Activated CD4-positive, alpha-beta T cell treated with anti-CD3 and anti-CD28 coated beads, Interleukin-2, amount 50 U/mL, for 24 hours (primary cell): ENCODE measurements around the gene CRIM1.

ENCODE experiments used
- DNase-seq, 2 donors: peaks; one replicate each; pipeline ENCODE4 v3.0.0-alpha.2; 2020; ENCODE audit warnings: low read depth in 1 of 2, low spot score in 1 of 2

Gene CRIM1

DNA sequence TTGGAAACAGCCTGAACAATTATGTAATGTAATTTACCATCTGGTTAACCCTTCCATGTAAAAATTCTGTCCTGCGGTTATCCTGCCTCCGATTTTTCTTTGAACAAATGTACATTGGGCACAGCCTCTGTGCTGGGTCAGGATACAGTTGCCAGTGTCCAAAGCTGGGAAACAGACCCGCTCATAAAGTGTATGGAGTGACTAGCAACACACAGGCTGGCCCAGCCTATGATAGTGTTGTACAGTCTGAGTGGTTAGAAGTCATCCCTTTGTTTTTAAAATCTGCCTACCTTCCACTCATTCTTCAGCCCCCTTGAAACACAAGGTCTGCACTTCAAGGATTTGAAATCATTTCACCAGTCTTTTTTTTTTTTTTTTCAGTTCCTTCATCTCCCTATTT lies 192.3 kb downstream of the CRIM1 start:
- DNase-seq = no peak

DNA sequence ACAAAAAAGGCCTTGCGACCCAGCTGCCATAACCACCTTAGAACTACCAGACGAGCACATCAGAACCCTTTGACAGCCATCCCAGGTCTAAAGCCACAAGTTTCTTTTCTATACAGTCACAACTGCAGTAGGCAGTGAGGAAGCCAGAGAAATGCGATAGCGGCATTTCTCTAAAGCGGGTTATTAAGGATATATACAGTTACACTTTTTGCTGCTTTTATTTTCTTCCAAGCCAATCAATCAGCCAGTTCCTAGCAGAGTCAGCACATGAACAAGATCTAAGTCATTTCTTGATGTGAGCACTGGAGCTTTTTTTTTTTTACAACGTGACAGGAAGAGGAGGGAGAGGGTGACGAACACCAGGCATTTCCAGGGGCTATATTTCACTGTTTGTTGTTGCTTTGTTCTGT lies 193.6 kb downstream of the CRIM1 start:
- DNase-seq = no peak

DNA sequence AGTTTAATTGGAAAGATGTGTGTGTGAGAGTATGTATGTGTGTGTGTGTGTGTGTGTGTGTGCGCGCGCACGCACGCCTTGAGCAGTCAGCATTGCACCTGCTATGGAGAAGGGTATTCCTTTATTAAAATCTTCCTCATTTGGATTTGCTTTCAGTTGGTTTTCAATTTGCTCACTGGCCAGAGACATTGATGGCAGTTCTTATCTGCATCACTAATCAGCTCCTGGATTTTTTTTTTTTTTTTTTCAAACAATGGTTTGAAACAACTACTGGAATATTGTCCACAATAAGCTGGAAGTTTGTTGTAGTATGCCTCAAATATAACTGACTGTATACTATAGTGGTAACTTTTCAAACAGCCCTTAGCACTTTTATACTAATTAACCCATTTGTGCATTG lies 194.4 kb downstream of the CRIM1 start:
- no peak for DNase-seq

DNA sequence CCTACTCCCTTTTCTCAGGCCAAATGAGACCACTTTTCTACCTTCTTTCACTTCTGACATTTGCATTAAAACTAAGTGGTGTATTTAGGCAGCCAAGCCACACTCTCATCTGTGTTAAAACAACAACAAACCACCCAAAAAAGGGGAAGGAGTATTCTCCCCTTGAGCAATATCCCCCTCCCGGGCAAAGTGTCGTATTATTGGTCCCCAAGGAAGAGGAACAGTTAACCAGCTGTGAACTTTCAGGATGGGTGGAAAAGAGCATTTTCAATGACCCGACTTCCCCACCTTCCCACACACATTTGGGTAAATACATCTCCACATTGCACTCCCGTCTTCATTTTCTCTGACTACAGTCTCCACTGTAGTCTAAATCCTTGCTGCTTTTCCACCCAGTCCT lies 198.1 kb downstream of the CRIM1 start:
- DNase-seq = no peak

DNA sequence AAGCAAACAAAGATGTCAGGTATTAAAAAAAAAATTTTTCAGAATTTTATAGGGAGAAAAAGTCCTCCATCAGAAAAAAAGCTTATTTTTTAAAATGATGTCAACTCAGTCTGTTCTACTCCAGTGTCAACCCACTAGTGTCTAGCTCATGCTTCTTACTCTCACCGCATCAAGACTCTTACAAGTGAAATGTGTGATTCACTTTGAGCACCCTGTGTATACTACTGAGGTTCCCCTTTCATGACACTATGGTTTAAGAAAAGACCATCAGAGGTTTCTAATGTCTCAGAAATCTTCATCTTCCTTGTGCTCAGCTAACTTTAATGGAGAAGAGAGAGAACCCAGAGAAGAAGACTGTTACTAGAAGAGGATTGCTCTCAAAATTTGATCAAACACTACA lies 199.0 kb downstream of the CRIM1 start:
- no peak for DNase-seq

DNA sequence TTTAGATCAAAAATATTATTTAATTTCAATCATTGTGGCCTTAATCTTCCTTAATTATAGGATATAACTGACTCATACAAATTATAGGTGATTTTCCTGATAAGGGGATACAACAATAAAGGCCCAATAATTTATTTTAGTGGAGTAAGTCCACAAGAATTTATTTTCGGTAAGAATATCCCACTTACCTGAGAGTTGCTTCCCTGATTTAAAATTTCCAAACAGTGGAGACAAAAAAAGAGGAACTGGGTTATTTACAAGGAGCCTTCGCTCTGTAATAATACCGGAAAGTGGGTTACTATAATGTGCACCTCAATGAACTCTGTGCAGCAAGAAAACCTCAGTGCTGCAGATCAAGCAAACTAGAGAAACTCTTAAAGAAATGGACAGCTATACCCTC lies 200.2 kb downstream of the CRIM1 start:
- DNase-seq = no peak

DNA sequence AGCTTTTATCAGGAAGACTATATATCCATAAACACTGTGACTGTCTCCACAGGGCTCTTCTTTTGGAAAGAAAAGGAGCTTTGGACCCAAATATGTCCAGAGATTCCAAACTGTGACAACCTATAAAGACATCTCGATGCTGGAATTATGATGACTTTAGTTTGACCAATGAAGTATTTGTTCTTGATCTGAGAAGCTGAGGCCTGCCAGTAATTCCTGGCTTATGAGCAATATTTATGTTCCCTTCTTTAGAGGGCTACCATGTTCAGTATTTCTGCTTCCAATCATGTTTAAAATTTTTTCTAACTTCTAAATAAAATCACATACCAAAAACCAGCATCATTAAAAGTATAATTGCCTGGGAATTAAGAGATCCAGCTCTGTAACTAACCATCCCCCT lies 201.3 kb downstream of the CRIM1 start:
- no peak for DNase-seq

DNA sequence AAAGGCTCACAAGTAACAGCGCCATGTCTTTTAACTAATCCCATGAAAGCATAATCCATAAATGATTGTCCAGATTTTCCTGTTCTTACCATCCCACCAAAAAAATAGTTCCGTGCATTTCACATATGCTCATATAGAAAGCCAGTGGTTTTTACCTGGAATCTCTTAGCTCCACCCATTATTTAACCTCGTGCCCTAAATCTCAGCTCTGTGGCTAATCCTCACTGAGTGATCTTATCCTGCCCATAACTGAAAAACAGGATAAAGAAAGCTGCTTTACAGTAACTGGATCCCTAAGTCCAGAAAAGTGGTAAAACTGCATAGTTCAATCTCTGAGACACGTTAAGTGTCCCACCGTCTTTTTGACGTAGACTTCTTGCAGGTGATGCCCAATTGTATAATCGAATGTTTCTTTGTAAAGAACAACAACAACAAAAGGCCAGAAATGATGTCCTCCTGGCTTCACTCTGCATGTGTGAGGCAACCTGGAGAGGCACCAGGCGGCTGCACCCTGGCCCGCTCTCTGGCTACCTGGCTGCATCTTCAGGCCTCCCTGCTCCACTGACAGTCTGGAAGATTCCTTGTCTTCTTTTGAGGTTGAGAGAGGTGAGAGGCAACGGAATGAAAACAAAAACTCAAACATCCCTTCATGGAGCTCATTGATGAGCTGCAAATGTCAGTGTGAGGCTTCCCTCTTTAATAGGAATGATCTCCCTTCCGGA lies 203.8 kb downstream of the CRIM1 start:
- DNase-seq = no peak

DNA sequence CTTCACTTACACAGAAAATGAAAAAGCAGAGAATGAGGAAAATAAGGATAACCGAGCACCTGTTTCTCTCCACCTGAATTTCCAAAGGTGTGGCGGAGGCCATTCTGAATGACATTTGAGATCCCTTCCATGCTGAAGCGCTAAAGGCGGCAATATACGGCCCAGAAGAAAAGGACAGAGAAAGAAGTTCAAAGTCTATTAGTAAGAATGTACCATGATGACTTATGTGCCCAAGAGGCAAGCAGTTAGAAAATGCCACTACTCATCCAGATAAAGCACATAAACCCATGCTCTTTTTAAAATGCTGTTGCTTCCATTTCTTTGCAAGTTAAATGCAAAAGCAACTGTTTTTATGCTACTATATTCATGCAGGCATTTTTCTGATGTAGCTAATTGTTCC lies 205.1 kb downstream of the CRIM1 start:
- no peak for DNase-seq

DNA sequence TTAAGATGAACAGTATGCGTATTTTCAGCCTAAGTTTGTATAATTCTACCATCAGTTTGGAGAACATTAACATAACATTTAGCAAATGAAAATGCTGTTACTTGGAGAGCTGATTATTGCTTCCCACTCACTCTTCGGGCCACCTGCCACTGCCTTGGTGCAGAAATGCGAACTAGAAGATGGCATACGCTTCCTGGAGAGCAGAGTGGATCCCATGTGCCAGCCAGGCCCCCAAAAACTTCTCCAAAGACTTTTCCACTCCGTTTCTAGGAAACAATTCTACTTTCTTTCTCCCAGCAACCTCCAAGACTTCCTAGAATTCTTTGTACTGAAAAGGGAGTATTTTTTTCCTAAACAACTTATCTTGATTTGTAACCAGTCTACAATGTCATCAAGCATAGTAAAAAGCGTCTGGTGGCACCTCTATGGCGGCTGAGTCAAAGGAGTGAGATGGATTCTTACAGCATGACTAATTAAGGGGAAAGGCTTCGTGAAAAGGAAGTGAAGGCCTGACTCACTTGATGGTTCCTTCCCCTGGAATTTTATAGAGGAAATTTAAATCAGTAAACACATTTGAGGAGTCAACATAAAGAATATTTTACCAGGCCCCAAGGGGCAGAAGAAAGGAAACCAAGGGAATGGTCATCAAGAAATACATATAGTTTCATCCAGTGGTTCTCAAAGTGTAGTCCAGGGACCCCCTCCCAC lies 205.8 kb downstream of the CRIM1 start:
- no peak for DNase-seq

DNA sequence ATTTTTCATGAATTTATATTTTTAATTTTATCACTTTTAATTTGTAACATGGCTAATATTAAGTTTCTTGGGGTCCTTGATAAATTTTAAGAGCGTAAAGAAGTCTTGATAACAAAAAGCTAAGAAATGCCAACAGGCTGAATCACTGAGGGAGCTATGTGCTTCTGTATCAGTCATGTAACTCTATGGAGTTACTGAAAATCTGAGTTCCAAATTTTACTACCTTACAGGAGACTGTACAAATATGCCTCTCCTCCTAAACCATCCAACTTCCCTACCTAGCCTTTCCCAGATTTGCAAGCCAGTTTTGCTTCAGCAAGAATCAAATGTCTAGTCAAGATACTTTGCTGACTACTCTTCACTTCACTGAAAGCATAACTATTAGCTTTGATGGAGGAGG lies 206.7 kb downstream of the CRIM1 start:
- DNase-seq = no peak

DNA sequence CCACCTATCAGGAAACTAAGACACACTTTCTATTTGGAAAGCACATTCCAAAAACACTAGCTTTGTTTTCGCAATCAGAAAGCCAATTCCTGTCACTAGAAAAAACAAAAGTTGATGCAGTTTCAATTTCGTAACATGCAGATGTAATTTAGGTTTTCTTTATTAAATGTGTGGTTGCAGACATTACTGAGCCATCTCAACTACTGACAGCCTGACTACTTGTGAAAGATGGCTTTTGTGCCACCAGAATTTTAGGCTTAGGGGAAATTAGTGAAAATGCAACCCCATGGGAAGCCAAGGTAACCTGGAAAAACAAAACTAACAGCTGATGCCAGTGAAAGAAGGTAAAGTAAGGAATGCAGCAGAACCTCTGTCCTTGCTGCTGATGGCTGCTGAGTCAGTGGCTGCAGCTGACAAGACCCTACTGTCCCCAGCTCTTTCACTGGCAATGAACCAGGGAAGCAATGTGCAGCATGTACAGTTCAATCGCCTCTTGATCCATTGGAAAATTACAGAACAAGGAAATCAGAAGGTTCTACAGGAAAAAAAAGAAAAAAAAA lies 207.5 kb downstream of the CRIM1 start:
- DNase-seq = no peak

DNA sequence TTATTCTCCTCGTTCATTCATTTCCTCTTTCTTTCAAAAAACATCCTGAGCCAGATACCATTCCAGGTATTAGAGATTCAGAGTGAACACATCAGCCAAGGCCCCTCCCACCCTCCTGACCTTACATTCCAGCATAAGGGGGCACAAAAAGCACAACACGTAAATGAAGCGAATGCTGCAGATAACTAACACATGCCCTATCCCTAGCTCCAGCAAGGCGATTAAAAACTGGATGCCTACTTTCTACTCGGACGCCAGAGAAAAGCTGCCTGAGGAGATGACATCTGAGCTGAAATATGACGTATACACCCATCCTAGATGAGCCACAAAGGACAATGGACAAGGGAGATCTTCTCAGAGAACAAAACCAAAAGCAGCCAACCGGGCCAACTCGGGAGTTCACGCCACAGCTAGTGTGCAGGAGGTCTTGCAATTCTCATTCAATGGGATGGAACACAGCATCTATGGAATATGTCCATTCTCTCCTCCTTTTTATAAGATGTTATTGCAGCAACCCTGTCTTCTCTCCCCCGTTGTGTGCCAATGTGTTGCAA lies 208.9 kb downstream of the CRIM1 start:
- no peak for DNase-seq

DNA sequence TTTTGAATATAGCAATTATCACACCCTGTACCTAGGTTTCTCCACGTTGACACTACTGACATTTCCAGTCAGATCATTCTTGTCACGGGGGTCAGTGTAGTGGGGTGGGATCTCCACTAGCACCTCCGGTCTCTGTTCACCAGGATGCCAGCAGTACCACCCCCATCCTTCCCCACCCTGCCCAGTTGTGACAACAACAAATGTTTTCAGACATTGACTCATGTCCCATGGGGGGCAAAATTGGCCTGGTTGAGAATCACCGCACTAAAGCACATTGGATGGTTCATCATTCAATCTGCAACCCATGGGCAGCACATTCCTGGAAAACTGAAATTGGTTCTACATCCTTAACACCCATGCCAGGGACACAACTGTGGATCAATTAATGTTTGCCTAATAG lies 210.1 kb downstream of the CRIM1 start:
- no peak for DNase-seq

DNA sequence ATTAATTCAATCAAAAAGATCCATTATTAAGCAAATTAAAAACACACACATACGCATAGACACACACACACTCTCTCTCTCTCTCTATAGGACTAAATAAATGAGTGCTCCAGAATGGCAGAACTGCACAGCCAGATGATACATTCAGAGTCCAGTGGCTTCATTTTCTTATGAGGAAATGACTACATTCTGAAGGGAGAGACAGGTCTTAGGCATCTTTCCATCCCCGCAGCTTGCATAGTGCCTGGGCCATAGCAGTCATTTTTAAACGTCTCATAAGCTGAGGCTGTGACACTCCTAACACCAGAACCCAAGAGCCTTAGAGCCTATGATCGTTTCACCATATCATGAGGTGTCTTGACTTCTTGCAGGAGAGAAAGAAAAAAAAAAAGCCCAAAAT lies 211.3 kb downstream of the CRIM1 start:
- no peak for DNase-seq

DNA sequence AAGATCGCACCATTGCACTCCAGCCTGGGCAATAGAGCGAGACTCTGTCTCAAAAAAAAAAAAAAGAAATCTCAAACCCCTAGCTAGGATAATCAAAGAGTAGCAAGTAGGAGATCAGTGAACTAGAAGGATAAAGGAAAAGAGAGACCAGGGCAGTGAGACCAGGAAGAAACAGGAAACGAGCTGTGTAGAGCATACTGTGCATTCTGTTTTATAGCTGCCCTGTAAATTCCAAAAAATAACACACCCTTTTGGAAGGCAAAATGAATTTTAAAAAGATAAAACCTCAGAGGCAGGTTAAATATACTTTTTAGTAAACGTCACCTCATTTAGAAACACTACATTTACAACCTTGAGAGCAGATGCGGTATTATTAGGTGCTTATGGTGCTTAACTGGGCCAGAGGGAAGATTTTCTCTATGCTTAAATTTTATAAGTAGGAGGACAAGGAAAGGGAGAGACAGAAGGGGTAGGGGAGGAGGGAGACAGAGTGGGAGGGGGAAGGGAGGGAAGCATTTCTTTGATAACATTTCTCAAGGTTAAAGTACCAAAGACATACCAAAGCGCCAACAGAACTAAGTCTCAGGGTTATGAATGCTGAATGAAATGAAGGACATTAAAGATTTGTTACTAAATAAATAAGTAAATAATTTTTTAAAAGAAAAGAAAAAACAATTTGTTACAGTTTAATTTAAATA lies 212.3 kb downstream of the CRIM1 start:
- DNase-seq = no peak

DNA sequence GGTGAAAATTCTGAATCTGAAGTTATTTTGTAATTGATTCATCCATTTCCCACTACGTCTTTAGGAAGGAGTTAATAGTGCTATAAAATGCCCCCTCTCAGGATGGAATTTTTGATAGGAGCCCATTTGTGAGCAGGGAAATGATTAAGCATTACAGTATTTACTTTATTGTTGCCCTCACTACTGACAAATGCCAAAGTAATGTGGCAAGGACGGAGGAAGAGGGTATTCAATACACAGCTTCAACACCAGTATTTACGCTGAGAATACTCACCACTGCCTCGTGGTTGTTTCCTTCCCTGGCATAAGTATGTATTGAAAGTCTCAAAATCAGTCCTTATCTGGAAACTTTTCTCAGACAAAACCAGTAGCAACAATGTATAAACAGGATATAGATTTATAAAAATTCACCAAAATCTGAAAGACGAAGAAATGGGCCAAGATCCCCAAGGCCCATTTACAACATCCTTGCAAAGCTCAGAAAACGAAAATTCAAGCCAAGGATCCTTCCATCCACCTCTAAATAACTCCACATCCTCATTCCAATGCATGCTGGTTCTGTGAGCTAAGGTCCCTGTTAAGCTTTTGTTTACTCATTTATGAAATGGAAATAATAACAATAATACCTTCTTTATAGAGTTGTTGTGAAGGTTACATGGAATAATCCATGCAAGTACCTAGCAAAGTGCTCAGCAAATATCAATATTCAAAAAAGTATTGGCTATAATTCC lies 213.1 kb downstream of the CRIM1 start:
- no peak for DNase-seq

DNA sequence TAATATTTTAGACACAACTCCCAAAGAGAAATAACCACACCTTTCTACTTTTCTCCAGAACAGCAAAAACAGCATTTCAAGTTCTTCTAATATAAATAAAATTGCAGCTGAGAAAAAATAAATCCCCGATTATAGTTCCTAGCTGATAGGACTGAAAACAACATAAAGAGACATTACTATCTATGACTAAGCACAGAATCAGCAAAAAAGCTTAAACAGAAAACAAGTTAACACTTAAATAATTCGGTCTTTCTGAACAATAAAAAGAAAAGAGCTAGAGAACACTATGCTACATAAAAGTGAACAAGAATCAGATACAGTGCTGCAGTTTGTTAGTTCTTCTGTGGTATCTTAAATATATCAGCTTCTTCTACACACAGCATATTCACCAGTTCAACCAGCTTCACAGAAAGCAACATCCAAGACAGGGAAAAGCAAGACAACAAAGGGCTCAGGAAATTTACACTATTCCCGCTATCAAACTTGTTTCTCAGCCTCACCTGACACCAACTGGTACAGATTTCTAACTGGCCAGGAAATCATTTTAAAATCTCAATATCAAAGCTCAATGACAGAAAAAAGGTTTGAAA lies 213.8 kb downstream of the CRIM1 start:
- no peak for DNase-seq

DNA sequence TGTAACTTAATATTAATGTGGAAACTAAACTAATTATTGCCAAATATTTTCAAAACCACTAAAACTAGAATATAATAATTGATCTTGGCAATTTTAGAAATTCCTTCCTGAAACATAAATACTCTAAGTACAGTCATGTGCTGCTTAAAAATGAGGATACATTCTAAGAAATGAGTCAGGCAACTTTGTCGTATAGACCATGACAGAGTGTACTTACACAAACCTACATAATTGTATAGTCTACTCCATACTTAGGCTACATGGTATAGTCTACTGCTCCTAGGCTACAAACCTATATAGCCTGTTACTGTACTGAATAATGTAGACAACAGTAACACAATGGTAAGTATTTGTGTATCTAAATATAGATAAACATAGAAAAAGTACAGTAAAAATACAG lies 214.8 kb downstream of the CRIM1 start:
- DNase-seq = no peak

DNA sequence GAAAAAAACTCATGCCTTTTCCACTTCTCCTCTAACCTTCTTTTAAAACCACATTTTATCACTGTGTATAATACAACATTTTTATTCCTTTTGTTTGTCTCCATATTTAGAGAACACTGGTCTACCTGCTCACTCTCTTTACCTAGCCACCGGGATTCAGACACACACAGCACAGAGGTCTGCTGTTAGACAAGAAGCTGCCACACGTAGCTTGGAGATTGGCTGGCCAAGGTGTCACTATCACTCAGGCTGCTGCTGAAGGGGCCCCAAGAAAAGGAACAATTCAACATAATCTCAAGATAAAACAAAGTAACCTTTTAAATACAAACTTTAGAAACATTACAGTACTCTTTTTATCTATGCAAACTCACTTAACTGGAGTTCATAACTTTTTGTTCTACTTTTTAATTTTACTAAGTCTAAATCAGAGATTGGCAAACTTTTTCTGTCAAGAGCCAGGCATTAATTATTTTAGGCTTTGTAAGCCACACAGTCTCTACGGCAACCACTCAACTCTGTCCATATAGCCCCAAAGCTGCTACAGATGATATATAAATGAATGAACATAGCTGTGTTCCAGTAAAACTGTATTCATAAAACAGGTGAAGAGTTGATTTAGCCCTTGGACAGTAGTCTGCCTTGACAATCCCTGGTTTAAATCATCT lies 216.6 kb downstream of the CRIM1 start:
- DNase-seq = no peak
